Stimulated activated naive CD4-positive, alpha-beta T cell (primary cell): Measurements from ENCODE around the gene ARMCX6.
"Not testable (repeated sequence)": the region's sequence is repeated elsewhere in the genome, so short reads cannot be mapped to it uniquely, and the experiment has no call there.

Experiments used
- DNase-seq, 6 experiments: peaks; one replicate each; lab custom pipeline; 2025; lab: John Stamatoyannopoulos, UW

Gene ARMCX6

DNA sequence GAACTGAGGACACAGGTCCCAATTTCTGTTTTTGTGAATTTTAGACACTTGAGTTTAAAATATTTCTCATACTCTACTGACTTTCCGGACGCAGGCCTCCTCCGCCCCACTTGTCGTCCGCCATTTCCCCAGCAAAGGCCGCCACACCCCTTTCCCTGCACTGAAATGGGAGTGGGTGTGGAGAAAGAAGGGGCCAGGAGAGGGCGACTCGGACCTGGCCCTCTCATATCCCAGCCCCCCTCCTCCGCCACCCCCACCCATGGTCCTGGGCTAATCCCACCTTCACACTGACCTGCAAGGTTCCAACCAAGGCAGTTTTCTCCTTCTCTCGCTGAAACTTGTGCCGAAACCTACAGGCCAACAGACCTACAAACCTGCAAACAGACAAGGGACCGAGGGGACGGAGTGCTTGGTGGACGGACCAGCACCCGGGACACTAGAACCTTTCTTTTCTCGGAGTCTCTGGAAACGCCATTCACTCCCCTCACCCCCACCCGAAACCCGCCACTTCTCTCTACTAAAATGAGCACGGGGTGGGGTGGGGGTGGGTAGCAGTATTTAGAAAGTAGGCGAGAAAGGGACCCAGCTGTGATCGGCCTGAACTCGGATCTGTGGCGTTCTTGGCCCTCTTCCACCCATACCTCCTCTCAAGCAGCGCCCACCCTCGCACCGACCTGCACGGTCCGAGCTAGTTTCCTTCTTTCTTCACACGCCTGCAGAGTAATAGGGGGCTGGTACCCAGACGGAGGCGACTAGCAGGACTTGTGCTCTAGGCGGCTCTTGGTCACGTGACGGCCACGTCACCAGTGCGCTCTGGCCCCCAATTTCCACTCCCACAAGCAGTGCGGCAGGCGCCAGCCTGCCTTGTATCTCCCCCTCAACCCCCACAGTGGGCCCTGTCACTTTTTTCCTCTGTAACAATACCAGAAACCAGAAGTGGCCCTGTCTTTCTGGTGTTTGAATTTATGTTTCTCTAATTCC, at the start of gene ARMCX6:
TSS of gene ARMCX6 (minus strand) at position 790 of the 981 bp plus-strand sequence. CDS start 1,380 bp downstream, outside the sequence.
- DNase-seq, result peak; percentile 29 to 73 (median 56)

DNA sequence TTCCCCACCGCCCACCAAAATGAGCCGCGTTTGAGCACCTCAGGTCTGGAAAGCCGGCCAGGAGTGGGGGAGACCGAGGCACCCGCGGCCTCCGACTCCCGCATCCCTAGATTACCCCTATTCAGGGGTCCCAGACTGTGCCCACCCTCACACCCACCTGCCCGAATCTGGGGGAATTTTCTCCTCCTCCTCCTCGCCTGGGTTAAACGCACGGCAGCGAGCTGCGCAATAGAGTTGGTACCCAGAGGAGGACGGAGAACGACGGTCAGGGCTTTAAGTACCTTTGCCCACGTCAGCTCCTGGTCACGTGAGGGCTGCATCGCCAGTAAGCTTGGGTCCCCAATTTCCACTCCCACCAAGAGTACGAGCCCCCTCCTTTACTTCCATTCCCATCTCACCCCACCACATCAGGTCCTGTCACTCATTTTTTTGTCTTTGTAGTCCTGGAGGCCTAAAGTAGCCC, 41.8 kb upstream of the ARMCX6 start, which contains the start of gene ARMCX2:
TSS of gene ARMCX2 (minus strand) at position 250 of the 463 bp plus-strand sequence. CDS start 2,262 bp downstream, outside the sequence.
- DNase-seq, result peak in 1 of 6 experiments; percentile 2

DNA sequence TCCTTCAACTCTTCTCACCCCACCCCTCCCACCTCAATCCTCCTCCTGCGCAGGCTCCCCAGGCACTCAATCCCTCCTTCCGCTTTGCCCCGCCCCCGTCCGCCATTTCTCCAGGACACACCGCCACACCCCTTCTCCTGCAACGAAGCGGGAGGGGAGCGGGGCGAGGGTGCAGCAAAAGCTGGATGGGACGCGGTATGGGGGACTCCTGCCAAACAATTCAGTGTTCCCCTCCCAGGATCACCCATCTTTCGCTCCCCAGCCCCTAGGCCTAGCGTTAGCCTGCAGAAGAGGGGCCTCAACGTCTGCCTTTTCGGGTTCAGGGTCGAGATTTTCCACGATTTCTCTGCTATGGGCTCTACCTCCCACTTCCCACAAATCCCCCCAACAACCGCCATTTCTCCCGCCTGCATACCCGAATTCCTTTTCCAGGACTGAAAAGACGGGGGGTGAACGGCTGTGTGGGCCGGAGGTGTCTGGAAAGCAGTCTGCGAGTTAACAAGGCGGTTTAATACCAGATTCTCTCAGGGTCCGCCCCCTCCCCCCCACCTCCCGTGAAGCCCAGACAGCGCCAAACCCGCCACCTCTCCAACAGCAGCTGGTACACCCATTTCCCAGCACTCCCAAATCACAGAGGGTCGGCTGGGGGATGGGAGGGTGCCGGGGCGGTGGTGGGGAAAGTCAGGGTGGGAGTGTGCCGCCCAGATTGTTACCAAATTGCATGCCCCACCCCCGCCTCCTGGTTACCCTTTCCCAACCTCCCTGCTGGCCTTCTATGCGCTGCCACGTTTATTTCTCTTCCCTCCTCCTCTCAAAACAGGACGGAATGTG, 41.1 kb upstream of the ARMCX6 start:
- peak; percentile 39 to 66 (median 52) for DNase-seq

DNA sequence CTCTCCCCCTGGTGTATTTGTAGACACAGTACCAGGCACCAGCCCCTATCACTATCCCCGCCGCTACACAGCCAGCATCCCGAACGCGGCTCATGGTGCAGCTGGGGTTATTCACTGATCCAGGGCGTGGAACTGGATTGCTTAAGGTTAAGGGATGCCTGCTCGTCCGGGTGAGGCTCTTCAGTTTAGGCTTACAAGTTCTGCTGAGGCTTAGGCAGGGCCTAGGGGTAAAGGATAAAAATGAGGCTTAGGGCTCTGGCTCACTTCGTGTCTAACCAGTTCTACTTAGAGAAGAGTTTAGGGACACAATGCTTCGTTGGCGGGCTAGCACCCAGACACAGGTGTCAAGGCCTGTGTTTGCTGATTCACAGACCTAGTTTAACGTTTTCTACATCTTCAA, 39.7 kb upstream of the ARMCX6 start:
- DNase-seq, result no peak

DNA sequence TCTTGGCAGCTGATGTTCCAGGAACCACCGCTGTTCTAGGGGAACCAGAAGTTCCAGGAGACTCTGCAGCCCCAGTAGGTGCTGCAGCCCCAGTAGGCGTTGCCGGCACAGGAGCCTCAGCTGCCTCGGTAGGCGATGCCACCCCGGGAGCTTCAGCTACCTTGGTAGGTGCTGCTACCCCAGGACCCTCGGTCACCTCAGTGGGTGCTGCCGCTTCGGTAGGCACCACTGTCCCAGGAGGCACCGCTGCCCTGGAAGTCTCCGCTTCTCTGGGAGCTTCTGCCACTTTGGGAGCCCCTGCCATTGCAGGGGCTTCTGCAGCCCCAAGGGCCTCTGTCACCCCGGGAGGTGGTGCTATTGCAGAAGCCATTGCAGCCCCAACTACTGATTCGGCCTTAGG, 39.0 kb upstream of the ARMCX6 start:
- DNase-seq, result no peak

DNA sequence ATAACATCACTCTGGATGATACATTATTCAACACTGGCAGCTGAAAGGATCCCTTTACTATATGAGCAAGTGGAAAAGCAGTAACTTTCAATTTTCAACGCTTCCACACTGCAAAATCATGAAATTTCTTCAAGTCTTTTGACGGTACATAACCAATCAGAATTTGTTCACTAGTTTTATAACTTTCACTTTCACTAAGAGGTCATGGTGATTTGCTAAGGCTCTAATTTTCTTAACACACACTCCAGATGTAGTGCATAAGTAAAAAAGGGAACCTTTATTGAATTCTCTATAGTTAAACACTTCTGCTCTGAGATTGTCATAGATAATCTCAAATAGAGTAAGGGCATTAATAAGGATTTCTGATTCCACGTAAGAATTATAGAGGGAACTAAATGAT, 37.7 kb upstream of the ARMCX6 start:
- DNase-seq, result peak in 1 of 6 experiments; percentile 2

DNA sequence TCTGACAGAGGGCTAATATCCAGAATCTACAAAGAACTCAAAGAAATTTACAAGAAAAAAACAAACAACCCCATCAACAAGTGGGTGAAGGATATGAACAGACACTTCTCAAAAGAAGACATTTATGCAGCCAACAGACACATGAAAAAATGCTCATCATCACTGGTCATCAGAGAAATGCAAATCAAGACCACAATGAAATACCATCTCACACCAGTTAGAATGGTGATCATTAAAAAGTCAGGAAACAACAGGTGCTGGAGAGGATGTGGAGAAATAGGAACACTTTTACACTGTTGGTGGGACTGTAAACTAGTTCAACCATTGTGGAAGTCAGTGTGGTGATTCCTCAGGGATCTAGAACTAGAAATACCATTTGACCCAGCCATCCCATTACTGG, 29.9 kb upstream of the ARMCX6 start:
- DNase-seq, result not testable (repeated sequence)

DNA sequence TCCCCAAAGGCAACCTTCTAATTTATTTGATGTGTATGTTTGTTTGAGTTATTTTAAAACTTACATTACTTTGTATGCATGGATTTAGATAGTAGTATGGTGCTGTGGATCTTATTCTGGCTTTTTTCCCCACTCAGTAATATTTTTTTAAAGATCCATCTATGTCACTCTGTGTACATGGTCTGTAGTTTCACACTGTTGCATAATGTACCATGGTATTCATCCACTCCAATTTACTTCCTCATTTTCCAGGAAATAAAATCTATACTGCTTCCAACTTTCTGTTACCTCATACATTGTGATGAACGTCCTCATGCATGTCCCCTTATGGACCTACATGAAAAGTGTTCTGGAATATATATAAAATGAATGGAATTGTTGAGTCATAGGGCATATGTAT, 24.3 kb upstream of the ARMCX6 start:
- DNase-seq, result no peak

DNA sequence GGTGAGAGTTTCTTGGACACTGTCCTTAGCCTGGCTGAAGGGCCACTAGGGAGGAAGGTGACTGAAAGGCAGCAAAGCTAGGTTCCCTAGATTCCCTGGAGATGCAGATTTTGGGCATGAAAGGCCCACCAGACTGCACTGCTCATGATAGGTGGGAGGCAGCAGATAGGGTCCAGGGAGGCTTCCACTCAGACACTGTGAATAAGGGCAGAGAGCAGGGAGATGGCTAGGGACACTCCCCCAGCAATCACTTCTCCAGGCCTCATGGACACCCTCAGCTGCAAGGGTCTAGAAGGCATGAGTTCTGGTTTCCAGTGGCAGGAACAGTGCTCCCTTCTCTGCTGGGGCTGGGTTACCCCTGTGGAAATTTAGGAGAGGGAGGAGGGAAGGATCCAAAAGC, 21.8 kb upstream of the ARMCX6 start:
- no peak for DNase-seq

DNA sequence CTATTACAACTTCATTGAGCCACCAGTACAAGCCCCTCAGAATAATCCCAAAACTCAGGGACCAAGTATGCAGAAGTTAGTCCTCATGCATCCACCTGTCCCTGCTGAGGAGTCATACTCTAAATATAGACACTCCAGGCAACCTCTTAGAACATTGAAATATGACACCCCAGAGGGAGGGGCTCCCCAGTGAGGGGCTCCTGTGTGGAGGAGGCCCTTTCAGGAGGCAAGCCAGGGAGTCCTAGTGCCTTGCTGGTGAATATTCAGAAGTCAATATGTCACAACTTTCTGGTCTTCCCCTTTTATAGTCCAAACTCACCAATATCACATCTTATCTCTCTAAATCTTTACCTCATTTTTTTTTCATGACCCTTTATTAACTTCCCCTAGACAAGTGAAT, 1.6 kb upstream of the ARMCX6 start:
- no peak for DNase-seq

DNA sequence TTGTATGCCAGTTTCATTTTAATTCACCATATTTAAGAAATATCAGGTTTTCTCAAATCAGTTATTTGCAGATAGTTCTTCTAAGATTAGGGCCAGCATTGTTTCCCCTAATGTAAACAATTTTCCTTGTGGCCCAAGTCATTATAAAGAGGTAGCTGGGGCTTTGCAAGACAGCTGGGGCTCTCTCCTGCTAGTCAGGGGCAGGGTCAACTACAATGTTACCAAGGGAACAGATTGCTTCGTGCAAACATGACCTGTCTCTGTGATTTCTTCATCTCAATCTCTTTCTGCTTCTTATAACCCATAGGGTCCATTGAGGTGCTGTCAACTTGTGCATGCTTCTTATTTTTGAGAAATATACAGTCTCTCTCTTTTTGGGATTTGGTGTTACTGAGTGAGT, 12.1 kb downstream of the ARMCX6 start:
- DNase-seq, result no peak

DNA sequence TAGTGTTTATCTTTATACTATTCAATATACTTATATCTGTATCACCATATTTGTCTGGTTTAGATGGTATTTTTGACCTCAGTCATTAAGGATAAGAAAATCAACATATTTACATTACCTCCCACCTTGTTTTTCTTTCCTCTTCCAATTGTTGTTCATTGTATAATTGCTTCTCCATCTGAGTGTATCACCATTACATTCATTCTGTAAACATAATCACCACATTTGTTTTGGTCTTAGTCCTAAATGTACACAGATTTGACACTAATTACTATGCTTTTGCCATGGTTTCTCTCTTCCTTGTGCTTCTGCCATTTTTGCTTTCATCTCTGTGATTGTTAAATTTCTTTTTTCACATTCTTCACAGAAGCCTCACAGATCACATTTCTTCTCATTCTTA, 12.7 kb downstream of the ARMCX6 start:
- no peak for DNase-seq

DNA sequence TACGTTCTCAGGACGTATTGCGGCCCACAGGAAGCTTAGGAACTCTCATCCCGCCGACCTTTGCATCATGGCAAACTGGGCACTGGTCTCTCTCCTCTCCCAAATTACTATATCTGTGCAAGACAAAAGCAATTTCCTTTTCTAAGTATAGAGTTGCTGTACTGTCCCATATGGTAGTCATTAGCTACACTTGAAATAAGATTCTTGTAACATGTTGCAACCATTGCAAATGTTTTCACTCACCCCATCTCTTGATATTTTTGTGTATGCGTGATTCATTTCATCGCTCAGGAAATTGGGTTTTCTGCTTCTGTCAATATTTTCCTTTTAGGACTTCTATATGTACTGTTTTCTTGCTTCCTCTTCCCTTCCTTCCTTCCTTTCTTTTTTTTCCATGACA, 15.7 kb downstream of the ARMCX6 start:
- DNase-seq, result no peak

DNA sequence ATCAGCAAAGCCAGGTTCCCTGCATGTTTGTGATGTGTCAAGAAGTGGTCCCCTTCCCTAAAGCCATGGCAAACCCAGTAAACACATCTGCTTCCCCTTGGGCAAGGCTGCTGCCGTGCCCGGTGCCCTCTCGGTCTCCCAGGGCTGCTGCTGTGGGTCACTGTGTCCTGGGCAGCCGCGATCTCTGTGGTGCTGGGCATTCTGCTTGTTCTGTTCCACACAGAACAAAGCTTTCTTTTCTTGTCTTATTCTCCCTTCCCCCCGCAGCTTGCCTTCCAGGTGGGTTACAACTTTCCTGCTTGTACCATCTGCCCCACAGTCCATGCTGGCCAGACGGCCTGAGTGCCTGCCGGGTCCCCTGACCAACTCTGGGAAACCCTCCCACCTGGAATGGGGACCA, 18.2 kb downstream of the ARMCX6 start:
- not testable (repeated sequence) for DNase-seq

DNA sequence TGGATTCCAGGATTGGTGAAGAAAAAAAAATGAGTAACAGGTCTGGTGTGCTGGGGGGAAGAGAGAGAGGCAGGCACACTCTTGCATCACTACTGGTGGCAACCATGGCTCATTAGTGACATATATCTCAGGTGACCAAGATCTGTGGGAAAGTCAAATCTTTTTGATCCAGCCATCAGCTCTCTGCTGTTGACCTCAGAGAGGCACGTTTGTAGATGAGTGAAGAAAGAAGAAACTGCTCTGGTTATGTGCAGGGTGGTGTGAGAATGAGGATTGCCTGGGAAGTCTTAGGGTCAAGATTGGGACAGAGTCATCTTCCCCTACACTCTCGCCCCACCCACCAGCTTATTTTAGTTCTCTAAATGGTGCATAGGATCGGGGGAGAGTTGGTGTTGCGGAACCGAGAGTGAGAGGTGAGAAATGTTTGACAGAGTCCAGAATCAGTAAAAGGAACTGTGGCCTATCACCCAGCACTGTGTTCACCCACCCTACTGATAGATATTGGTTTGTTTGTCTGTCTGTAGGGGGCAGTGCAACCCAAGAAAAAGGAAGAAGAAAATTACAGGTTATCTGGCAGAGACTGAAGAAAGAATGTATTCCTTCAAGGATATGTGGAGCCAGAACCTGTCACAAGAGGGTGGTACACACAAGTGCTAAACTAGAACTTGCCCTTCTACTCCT, 21.9 kb downstream of the ARMCX6 start:
- DNase-seq, result peak in 4 of 6 experiments; percentile 13 to 66 (median 38)
